IPS-NIHi7 (cell line): Measurements from ENCODE around the gene BCO2.
"Not testable (repeated sequence)": the region's sequence is repeated elsewhere in the genome, so short reads cannot be mapped to it uniquely, and the experiment has no call there.

ENCODE experiments used
- DNase-seq: peaks from one replicate; pipeline ENCODE4 v3.0.0; 2012; ENCODE audit warnings: mixed read lengths; ENCODE audit errors: extremely low spot score

BCO2 gene

GRCh38 chr11:112174789-112175598 lies at the start of gene BCO2:
TSS of gene BCO2 (plus strand) at chr11:112175512. CDS start at chr11:112175602, 90 bp downstream.
- DNase-seq: peak; percentile 75

- DNase-seq: no peak
Measured at GRCh38 chr11:112127056-112127455, 48.3 kb upstream of the BCO2 start.

GRCh38 chr11:112128483-112129121 lies 46.7 kb upstream of the BCO2 start:
- no peak for DNase-seq

- DNase-seq: no peak
Measured at GRCh38 chr11:112129656-112130055, 45.7 kb upstream of the BCO2 start.

GRCh38 chr11:112132737-112133136 lies 42.6 kb upstream of the BCO2 start:
- DNase-seq: no peak

GRCh38 chr11:112134473-112134872 lies 40.8 kb upstream of the BCO2 start:
- DNase-seq: no peak

GRCh38 chr11:112143597-112143996 lies 31.7 kb upstream of the BCO2 start:
- DNase-seq: no peak

GRCh38 chr11:112150517-112150916 lies 24.8 kb upstream of the BCO2 start:
- DNase-seq: no peak

- no peak for DNase-seq
Measured at GRCh38 chr11:112156153-112156955, 19.0 kb upstream of the BCO2 start.

- no peak for DNase-seq
Measured at GRCh38 chr11:112156956-112157766, 18.2 kb upstream of the BCO2 start.

GRCh38 chr11:112159098-112160065 lies 15.9 kb upstream of the BCO2 start:
- DNase-seq: no peak

- DNase-seq: no peak
Measured at GRCh38 chr11:112160091-112160848, 15.0 kb upstream of the BCO2 start.

- no peak for DNase-seq
Measured at GRCh38 chr11:112161012-112161411, 14.3 kb upstream of the BCO2 start.

- DNase-seq: not testable (repeated sequence)
Measured at GRCh38 chr11:112162200-112162599, 13.1 kb upstream of the BCO2 start.

- DNase-seq: no peak
Measured at GRCh38 chr11:112162761-112163546, 12.4 kb upstream of the BCO2 start.

- DNase-seq: peak; percentile 57
Measured at GRCh38 chr11:112163875-112164685, 11.2 kb upstream of the BCO2 start, which contains the start of gene IL18. TSS of gene IL18 (minus strand) at chr11:112164094. CDS start at chr11:112155053, 9,041 bp downstream.

- no peak for DNase-seq
Measured at GRCh38 chr11:112165049-112165448, 10.3 kb upstream of the BCO2 start.

- DNase-seq: no peak
Measured at GRCh38 chr11:112166562-112166961, 8.8 kb upstream of the BCO2 start.
